Occipital lobe (tissue), 2 donors: ENCODE results near the gene KIAA1328. TPM values are rescaled to one million over a fixed set of nuclear protein-coding genes. Genes with fewer than 3 reads are reported as not detected.

Source experiments
- DNase-seq: peaks from one replicate; lab custom pipeline; 2025; lab: John Stamatoyannopoulos, UW
- total RNA-seq: library from RNA; depleted of rRNA; stranded (reverse); fragments of >200 nt; gene quantifications from one replicate; pipeline ENCODE4 v1.2.3, GENCODE V29; 2014

KIAA1328 gene
- total RNA-seq, 1 donor from 2014 or later, result 28.5 TPM

GRCh38 chr18:37274309-37275236, 445.6 kb downstream of the KIAA1328 start:
- no peak for DNase-seq

- no peak for DNase-seq
These were observed 446.4 kb downstream of the KIAA1328 start for GRCh38 chr18:37275237-37275741.

GRCh38 chr18:37276111-37276890, 447.4 kb downstream of the KIAA1328 start:
- DNase-seq, result peak; percentile 14

GRCh38 chr18:37277804-37278203, 448.9 kb downstream of the KIAA1328 start:
- no peak for DNase-seq

Other genes starting within 250 kb of the KIAA1328 start
- 101 TPM for gene TPGS2, start 125 bp upstream of the KIAA1328 start, total RNA-seq